Smooth muscle cell (in vitro differentiated cells): Measurements from ENCODE around the gene GPHN. TPM values are rescaled to one million over a fixed set of nuclear protein-coding genes. Genes with fewer than 3 reads are reported as not detected.
"Not testable (repeated sequence)": the region's sequence is repeated elsewhere in the genome, so short reads cannot be mapped to it uniquely, and the experiment has no call there.

Experiments
- DNase-seq: peaks from one replicate; lab custom pipeline; 2025; ENCODE audit not compliant: unreplicated experiment; lab: John Stamatoyannopoulos, UW
- H2AFZ ChIP-seq: fragments of 200-600 bp; sonication (generic); 2 replicates; pipeline ENCODE4 v1.6.0; 2016; ENCODE audit warnings: antibody characterized with exemption, low read depth, mild to moderate bottlenecking
- H3F3A ChIP-seq: fragments of 200-600 bp; sonication (generic); 2 replicates; pipeline ENCODE4 v1.6.0; 2017; ENCODE audit warnings: antibody characterized with exemption, low read depth
- H3K27ac ChIP-seq: fragments of 200-600 bp; sonication (generic); 2 replicates; pipeline ENCODE4 v1.5.1; 2016; ENCODE audit warnings: low read depth, mild to moderate bottlenecking
- H3K27me3 ChIP-seq: fragments of 200-600 bp; sonication (generic); 2 replicates; pipeline ENCODE4 v1.6.1; 2016; ENCODE audit warnings: low read depth, mild to moderate bottlenecking
- H3K36me3 ChIP-seq: fragments of 200-600 bp; sonication (generic); 2 replicates; pipeline ENCODE4 v1.5.1; 2016; ENCODE audit warnings: low read depth
- H3K4me1 ChIP-seq: fragments of 200-600 bp; sonication (generic); 2 replicates; pipeline ENCODE4 v1.5.1; 2016; ENCODE audit warnings: low read depth
- H3K4me2 ChIP-seq: fragments of 200-600 bp; sonication (generic); 2 replicates; pipeline ENCODE4 v1.6.0; 2016; ENCODE audit warnings: mild to moderate bottlenecking
- H3K4me3 ChIP-seq: fragments of 200-600 bp; sonication (generic); 2 replicates; pipeline ENCODE4 v1.5.1; 2016; ENCODE audit warnings: mild to moderate bottlenecking
- H3K79me2 ChIP-seq: fragments of 200-600 bp; sonication (generic); 2 replicates; pipeline ENCODE4 v1.6.0; 2016; ENCODE audit warnings: low read depth, mild to moderate bottlenecking
- H3K9ac ChIP-seq: fragments of 200-600 bp; sonication (generic); 2 replicates; pipeline ENCODE4 v1.6.0; 2016; ENCODE audit warnings: low read depth
- H3K9me3 ChIP-seq: fragments of 200-600 bp; sonication (generic); replicated peaks from 2 replicates; pipeline ENCODE4 v1.5.1; 2016; ENCODE audit warnings: low read depth
- H4K20me1 ChIP-seq: fragments of 200-600 bp; sonication (generic); 2 replicates; pipeline ENCODE4 v1.6.0; 2016; ENCODE audit warnings: low read depth
- CTCF ChIP-seq: fragments of 200-600 bp; sonication (generic); IDR thresholded peaks from 2 replicates; pipeline ENCODE4 v1.5.1; 2017; ENCODE audit warnings: borderline replicate concordance, mild to moderate bottlenecking, antibody characterized with exemption; ENCODE audit not compliant: insufficient read depth, poor library complexity, severe bottlenecking
- WGBS: methylation state at CpG from one replicate; pipeline ENCODE4 v1.1.7; 2016; ENCODE audit warnings: low lambda C conversion rate; 5-methylcytosine and 5-hydroxymethylcytosine counted together
- polyA plus RNA-seq: library from polyadenylated mRNA; unstranded; fragments of >200 nt; fragmentation: Nextera tagmentation; extraction: Ambion mirVana; gene quantifications from 2 replicates; pipeline ENCODE4 v1.2.1, GENCODE V29; 2016
- total RNA-seq: library from RNA; depleted of rRNA; stranded (reverse); fragments of >200 nt; gene quantifications from 2 replicates; pipeline ENCODE4 v1.2.3, GENCODE V29; 2014

Gene GPHN
- total and polyA plus RNA-seq, 2 experiments from 2014 or later: 8.6 to 18.9 TPM

- Histone ChIP-seq H3K4me1 (no peaks in the 10 kb centered on the region), H2AFZ (no peak overlapping the region), H3K4me2 (no peak overlapping the region), H3F3A (no peaks in the 10 kb centered on the region), H3K27me3 (no peaks in the 10 kb centered on the region), H3K4me3 (no peak overlapping the region), H3K79me2 (no peaks in the 10 kb centered on the region), H4K20me1 (no peaks in the 10 kb centered on the region), H3K36me3 (no peaks in the 10 kb centered on the region), H3K27ac (no peak overlapping the region), H3K9me3 (no peaks in the 10 kb centered on the region), H3K9ac (no peak overlapping the region)
- no peak for DNase-seq
- 96% methylated on average over 5 of the region's 5 CpGs for WGBS
- TF ChIP-seq CTCF: no peak
These were observed 319.2 kb downstream of the GPHN start for GRCh38 chr14:66827182-66827581.

DNA sequence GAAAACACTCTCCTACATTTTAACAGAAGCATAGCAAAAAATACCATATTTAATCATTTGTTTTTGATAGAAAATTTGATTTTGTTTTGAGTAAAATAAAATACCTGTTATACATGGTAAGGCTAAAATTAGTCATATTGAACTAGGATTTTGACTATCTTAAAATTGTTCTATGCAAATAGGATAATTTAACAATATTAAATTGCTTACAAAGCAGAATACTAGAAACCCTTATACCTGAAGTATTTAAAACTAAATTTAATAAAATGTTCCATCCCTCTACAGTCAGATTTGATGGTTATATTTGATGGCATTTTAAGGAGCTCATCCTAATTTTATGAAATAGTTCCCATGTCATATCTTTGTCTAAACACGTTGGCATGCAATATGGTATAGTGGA is 323.2 kb downstream of the GPHN start:
- no peaks in the 10 kb centered on the region for H3K36me3 ChIP-seq
- H4K20me1 ChIP-seq: no peaks in the 10 kb centered on the region
- no peak overlapping the region for H3K4me3 ChIP-seq
- no peaks in the 10 kb centered on the region for H3F3A ChIP-seq
- H3K27me3 ChIP-seq: no peaks in the 10 kb centered on the region
- no peak overlapping the region for H3K9ac ChIP-seq
- WGBS: 95% methylated on average over 1 of the region's 1 CpG
- no peaks in the 10 kb centered on the region for H3K9me3 ChIP-seq
- H2AFZ ChIP-seq: no peak overlapping the region
- no peak for TF ChIP-seq CTCF
- no peak overlapping the region for H3K27ac ChIP-seq
- no peaks in the 10 kb centered on the region for H3K4me1 ChIP-seq
- no peaks in the 10 kb centered on the region for H3K79me2 ChIP-seq
- no peak for DNase-seq
- H3K4me2 ChIP-seq: no peak overlapping the region

- no peak for TF ChIP-seq CTCF
- 96% methylated on average over 2 of the region's 2 CpGs for WGBS
These were observed 325.9 kb downstream of the GPHN start for GRCh38 chr14:66833816-66834215.

GRCh38 chr14:66837436-66837835 is 329.5 kb downstream of the GPHN start:
- not testable (repeated sequence) for H3K9ac ChIP-seq, H3K4me3 ChIP-seq, H3K27ac ChIP-seq, DNase-seq, H3F3A ChIP-seq, H3K79me2 ChIP-seq, H3K27me3 ChIP-seq, H2AFZ ChIP-seq, H4K20me1 ChIP-seq, H3K4me2 ChIP-seq, H3K36me3 ChIP-seq, H3K9me3 ChIP-seq, H3K4me1 ChIP-seq
- WGBS: 100% methylated on average over 1 of the region's 2 CpGs

More at GRCh38 chr14:66833816-66834215, 325.9 kb downstream of the GPHN start:
- DNase-seq: no peak
- Histone ChIP-seq H2AFZ (no peak overlapping the region), H3K36me3 (no peaks in the 10 kb centered on the region), H3K79me2 (no peaks in the 10 kb centered on the region), H3F3A (no peaks in the 10 kb centered on the region), H3K4me1 (no peaks in the 10 kb centered on the region), H3K9me3 (no peaks in the 10 kb centered on the region), H3K4me3 (no peak overlapping the region), H3K27ac (no peak overlapping the region), H3K27me3 (no peaks in the 10 kb centered on the region), H4K20me1 (no peaks in the 10 kb centered on the region), H3K9ac (no peak overlapping the region), H3K4me2 (no peak overlapping the region)
